ENCODE measurements around the gene GGA2.

Gene GGA2

GRCh38 chr16:23523321-23523720, 13.0 kb upstream of the GGA2 start:
- Histone ChIP-seq H3K4me3 (ENCODE audit: insufficient read depth in 1 of 2, low read depth in 1 of 2, low read length in 2 of 2) (no peak overlapping the region), H2AFZ (ENCODE audit: low read depth, low read length) (no peak overlapping the region), H4K91ac (ENCODE audit: low read length) (no peak overlapping the region), H3K36me3 (ENCODE audit: control insufficient read depth in 1 of 2, insufficient read depth in 2 of 2, low read depth in 1 of 2, low read length in 2 of 2) (peaks cover 38 to 74% of the 10 kb centered on the region in 2 experiments), H2BK120ac (ENCODE audit: low read depth, low read length) (no peak overlapping the region), H3K4me2 (ENCODE audit: low read length, poor library complexity, severe bottlenecking) (no peak overlapping the region), H3K18ac (ENCODE audit: low read depth in 1 of 2, low read length in 2 of 2) (no peak overlapping the region), H4K8ac (ENCODE audit: low read length) (no peak overlapping the region), H2AK5ac (ENCODE audit: low read length, severe bottlenecking) (no peak overlapping the region), H2BK5ac (ENCODE audit: low read depth, low read length, poor library complexity, severe bottlenecking) (no peak overlapping the region), H3K27ac (ENCODE audit: low read length, poor library complexity, severe bottlenecking) (no peak overlapping the region), H2BK15ac (ENCODE audit: low read depth, poor library complexity, severe bottlenecking) (no peak overlapping the region), H3K23ac (ENCODE audit: low read length in 2 of 2) (no peak overlapping the region), H3K4ac (ENCODE audit: low read depth in 1 of 2, low read length in 2 of 2) (no peak overlapping the region), H3K27me3 (ENCODE audit: control insufficient read depth in 1 of 2, insufficient read depth in 1 of 2, low read length in 2 of 2) (no peaks in the 10 kb centered on the region), H2BK12ac (ENCODE audit: low read length in 2 of 2) (no peak overlapping the region), H3K4me1 (ENCODE audit: control insufficient read depth, insufficient read depth, low read depth, low read length) (peaks cover 8% of the 10 kb centered on the region), H3K9me3 (ENCODE audit: control insufficient read depth, low read length) (no peaks in the 10 kb centered on the region), H3K9ac (ENCODE audit: low read length) (no peak overlapping the region), H3K79me1 (replicated peaks; ENCODE audit: low read length, poor library complexity, severe bottlenecking) (peaks cover 9% of the 10 kb centered on the region), H3K14ac (ENCODE audit: low read length in 2 of 2) (no peak overlapping the region)
- 99% methylated on average over 6 of the region's 6 CpGs for WGBS
- no peak for DNase-seq

GRCh38 chr16:23521965-23522364, 11.7 kb upstream of the GGA2 start:
- Histone ChIP-seq H2BK5ac (ENCODE audit: low read depth, low read length, poor library complexity, severe bottlenecking) (no peak overlapping the region), H3K4me1 (ENCODE audit: control insufficient read depth, insufficient read depth, low read depth, low read length) (peaks cover 1% of the 10 kb centered on the region), H3K4me2 (ENCODE audit: low read length, poor library complexity, severe bottlenecking) (no peak overlapping the region), H3K9ac (ENCODE audit: low read length) (no peak overlapping the region), H4K8ac (ENCODE audit: low read length) (no peak overlapping the region), H2BK120ac (ENCODE audit: low read depth, low read length) (no peak overlapping the region), H3K9me3 (ENCODE audit: control insufficient read depth, low read length) (no peaks in the 10 kb centered on the region), H2AK5ac (ENCODE audit: low read length, severe bottlenecking) (no peak overlapping the region), H3K36me3 (ENCODE audit: control insufficient read depth in 1 of 2, insufficient read depth in 2 of 2, low read depth in 1 of 2, low read length in 2 of 2) (peaks cover 35 to 65% of the 10 kb centered on the region in 2 experiments), H3K23ac (ENCODE audit: low read length in 2 of 2) (no peak overlapping the region), H3K4ac (ENCODE audit: low read depth in 1 of 2, low read length in 2 of 2) (no peak overlapping the region), H2BK12ac (ENCODE audit: low read length in 2 of 2) (no peak overlapping the region), H3K14ac (ENCODE audit: low read length in 2 of 2) (no peak overlapping the region), H4K91ac (ENCODE audit: low read length) (no peak overlapping the region), H3K4me3 (ENCODE audit: insufficient read depth in 1 of 2, low read depth in 1 of 2, low read length in 2 of 2) (no peak overlapping the region), H2AFZ (ENCODE audit: low read depth, low read length) (no peak overlapping the region), H2BK15ac (ENCODE audit: low read depth, poor library complexity, severe bottlenecking) (no peak overlapping the region), H3K27me3 (ENCODE audit: control insufficient read depth in 1 of 2, insufficient read depth in 1 of 2, low read length in 2 of 2) (no peaks in the 10 kb centered on the region), H3K79me1 (replicated peaks; ENCODE audit: low read length, poor library complexity, severe bottlenecking) (peaks cover 6% of the 10 kb centered on the region), H3K18ac (ENCODE audit: low read depth in 1 of 2, low read length in 2 of 2) (no peak overlapping the region), H3K27ac (ENCODE audit: low read length, poor library complexity, severe bottlenecking) (no peak overlapping the region)
- WGBS: 99% methylated on average over 3 of the region's 4 CpGs
- DNase-seq: no peak

- Histone ChIP-seq H2AFZ (ENCODE audit: low read depth, low read length) (no peak overlapping the region), H2BK15ac (ENCODE audit: low read depth, poor library complexity, severe bottlenecking) (no peak overlapping the region), H2BK12ac (ENCODE audit: low read length in 2 of 2) (no peak overlapping the region), H3K4me3 (ENCODE audit: insufficient read depth in 1 of 2, low read depth in 1 of 2, low read length in 2 of 2) (no peak overlapping the region), H3K4me1 (ENCODE audit: control insufficient read depth, insufficient read depth, low read depth, low read length) (peaks cover 1% of the 10 kb centered on the region), H3K27me3 (ENCODE audit: control insufficient read depth in 1 of 2, insufficient read depth in 1 of 2, low read length in 2 of 2) (no peaks in the 10 kb centered on the region), H4K8ac (ENCODE audit: low read length) (no peak overlapping the region), H3K18ac (ENCODE audit: low read depth in 1 of 2, low read length in 2 of 2) (no peak overlapping the region), H3K79me1 (replicated peaks; ENCODE audit: low read length, poor library complexity, severe bottlenecking) (peaks cover 4% of the 10 kb centered on the region), H3K4me2 (ENCODE audit: low read length, poor library complexity, severe bottlenecking) (no peak overlapping the region), H3K9ac (ENCODE audit: low read length) (no peak overlapping the region), H2BK5ac (ENCODE audit: low read depth, low read length, poor library complexity, severe bottlenecking) (no peak overlapping the region), H3K36me3 (ENCODE audit: control insufficient read depth in 1 of 2, insufficient read depth in 2 of 2, low read depth in 1 of 2, low read length in 2 of 2) (peaks cover 34 to 58% of the 10 kb centered on the region in 2 experiments), H3K4ac (ENCODE audit: low read depth in 1 of 2, low read length in 2 of 2) (no peak overlapping the region), H2AK5ac (ENCODE audit: low read length, severe bottlenecking) (no peak overlapping the region), H3K9me3 (ENCODE audit: control insufficient read depth, low read length) (no peaks in the 10 kb centered on the region), H3K14ac (ENCODE audit: low read length in 2 of 2) (no peak overlapping the region), H3K27ac (ENCODE audit: low read length, poor library complexity, severe bottlenecking) (no peak overlapping the region), H4K91ac (ENCODE audit: low read length) (no peak overlapping the region), H2BK120ac (ENCODE audit: low read depth, low read length) (no peak overlapping the region), H3K23ac (ENCODE audit: low read length in 2 of 2) (no peak overlapping the region)
- 99% methylated on average over 3 of the region's 4 CpGs for WGBS
- DNase-seq: no peak
Measured at GRCh38 chr16:23521037-23521743, 10.9 kb upstream of the GGA2 start.

GRCh38 chr16:23520500-23520899, 10.2 kb upstream of the GGA2 start:
- H2BK120ac ChIP-seq (ENCODE audit: low read depth, low read length): no peak overlapping the region
- no peak overlapping the region for H3K14ac ChIP-seq (ENCODE audit: low read length in 2 of 2)
- H2BK5ac ChIP-seq (ENCODE audit: low read depth, low read length, poor library complexity, severe bottlenecking): no peak overlapping the region
- peaks cover 4% of the 10 kb centered on the region for H3K79me1 ChIP-seq (replicated peaks; ENCODE audit: low read length, poor library complexity, severe bottlenecking)
- H3K4me2 ChIP-seq (ENCODE audit: low read length, poor library complexity, severe bottlenecking): no peak overlapping the region
- no peaks in the 10 kb centered on the region for H3K9me3 ChIP-seq (ENCODE audit: control insufficient read depth, low read length)
- H2AFZ ChIP-seq (ENCODE audit: low read depth, low read length): no peak overlapping the region
- DNase-seq: no peak
- H3K36me3 ChIP-seq (ENCODE audit: control insufficient read depth in 1 of 2, insufficient read depth in 2 of 2, low read depth in 1 of 2, low read length in 2 of 2): peaks cover 33 to 56% of the 10 kb centered on the region in 2 experiments
- H4K8ac ChIP-seq (ENCODE audit: low read length): no peak overlapping the region
- H3K4ac ChIP-seq (ENCODE audit: low read depth in 1 of 2, low read length in 2 of 2): no peak overlapping the region
- no peak overlapping the region for H3K9ac ChIP-seq (ENCODE audit: low read length)
- H2BK15ac ChIP-seq (ENCODE audit: low read depth, poor library complexity, severe bottlenecking): no peak overlapping the region
- H3K27ac ChIP-seq (ENCODE audit: low read length, poor library complexity, severe bottlenecking): no peak overlapping the region
- no peak overlapping the region for H3K23ac ChIP-seq (ENCODE audit: low read length in 2 of 2)
- peaks cover 1% of the 10 kb centered on the region for H3K4me1 ChIP-seq (ENCODE audit: control insufficient read depth, insufficient read depth, low read depth, low read length)
- H2AK5ac ChIP-seq (ENCODE audit: low read length, severe bottlenecking): no peak overlapping the region
- H3K18ac ChIP-seq (ENCODE audit: low read depth in 1 of 2, low read length in 2 of 2): no peak overlapping the region
- H4K91ac ChIP-seq (ENCODE audit: low read length): no peak overlapping the region
- no peak overlapping the region for H3K4me3 ChIP-seq (ENCODE audit: insufficient read depth in 1 of 2, low read depth in 1 of 2, low read length in 2 of 2)
- no peak overlapping the region for H2BK12ac ChIP-seq (ENCODE audit: low read length in 2 of 2)
- H3K27me3 ChIP-seq (ENCODE audit: control insufficient read depth in 1 of 2, insufficient read depth in 1 of 2, low read length in 2 of 2): no peaks in the 10 kb centered on the region
- 93% methylated on average over 4 of the region's 4 CpGs for whole genome bisulfite sequencing
